ENCODE measurements around the gene CARD11.

CARD11 gene

DNA sequence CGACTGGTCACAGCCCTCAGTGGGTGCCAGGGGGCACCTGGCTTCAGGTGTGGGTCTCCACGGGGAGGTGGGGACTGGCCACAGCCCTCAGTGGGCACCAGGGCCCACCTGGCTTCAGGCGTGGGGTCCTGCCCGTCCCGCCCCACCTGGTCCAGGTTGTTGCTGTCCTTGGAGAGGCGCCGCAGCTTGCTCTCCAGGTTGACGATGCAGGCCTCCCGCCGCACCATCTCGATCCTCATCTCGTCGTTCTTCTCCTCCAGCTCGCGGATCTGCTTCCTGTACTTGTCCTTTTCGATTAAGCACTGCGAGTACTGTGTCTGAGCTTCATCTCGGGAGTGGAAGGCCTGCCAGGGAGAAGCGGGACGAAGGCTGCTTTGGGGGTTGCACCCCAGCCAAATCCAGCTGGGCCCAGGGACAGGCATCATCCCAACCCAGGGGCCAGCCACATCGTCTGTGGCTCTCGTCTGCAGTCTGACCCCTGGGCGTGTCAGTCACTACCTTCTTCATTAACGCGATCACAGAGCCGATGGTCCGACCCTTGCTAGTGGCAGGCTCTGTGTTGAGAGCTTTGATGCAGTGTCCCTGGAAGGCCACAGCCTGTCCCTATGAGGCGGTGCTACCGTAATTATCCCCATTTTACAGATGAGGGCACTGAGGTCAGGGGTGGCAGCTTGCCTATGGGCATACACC lies 106.6 kb downstream of the CARD11 start:
- no peaks in the 10 kb centered on the region for H3K4me1 ChIP-seq
- H3K4me2 ChIP-seq (ENCODE audit: low read length): no peak overlapping the region

DNA sequence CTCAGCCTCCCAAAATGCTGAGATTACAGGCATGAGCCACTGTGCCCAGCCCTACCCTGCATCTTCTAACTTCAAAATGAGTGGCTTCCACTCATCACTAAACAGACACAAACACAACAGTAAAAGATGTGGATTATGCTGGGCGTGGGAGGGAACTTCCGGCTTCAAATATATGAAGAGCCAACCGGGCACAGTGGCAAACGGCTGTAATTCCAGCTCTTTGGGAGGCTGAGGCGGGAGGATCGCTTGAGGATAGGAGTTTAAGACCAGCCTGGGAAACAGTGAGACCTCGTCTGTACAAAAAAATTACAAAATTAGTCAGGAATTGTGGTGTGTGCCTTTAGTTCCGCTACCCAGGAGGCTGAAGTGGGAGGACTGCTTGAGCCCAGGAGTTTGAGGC lies 107.4 kb downstream of the CARD11 start:
- H3K4me3 ChIP-seq (ENCODE audit: low read depth, low read length): no peak overlapping the region
- H3K27ac ChIP-seq: no peak overlapping the region
- H3K79me2 ChIP-seq: no peaks in the 10 kb centered on the region
- no peaks in the 10 kb centered on the region for H3K36me3 ChIP-seq (ENCODE audit: control insufficient read depth, insufficient read depth, low read length)
- H3K9me3 ChIP-seq (ENCODE audit: control insufficient read depth, low read length): no peaks in the 10 kb centered on the region
- no peak overlapping the region for H3K4me2 ChIP-seq (ENCODE audit: low read length)
- TF ChIP-seq, protein P1, sequence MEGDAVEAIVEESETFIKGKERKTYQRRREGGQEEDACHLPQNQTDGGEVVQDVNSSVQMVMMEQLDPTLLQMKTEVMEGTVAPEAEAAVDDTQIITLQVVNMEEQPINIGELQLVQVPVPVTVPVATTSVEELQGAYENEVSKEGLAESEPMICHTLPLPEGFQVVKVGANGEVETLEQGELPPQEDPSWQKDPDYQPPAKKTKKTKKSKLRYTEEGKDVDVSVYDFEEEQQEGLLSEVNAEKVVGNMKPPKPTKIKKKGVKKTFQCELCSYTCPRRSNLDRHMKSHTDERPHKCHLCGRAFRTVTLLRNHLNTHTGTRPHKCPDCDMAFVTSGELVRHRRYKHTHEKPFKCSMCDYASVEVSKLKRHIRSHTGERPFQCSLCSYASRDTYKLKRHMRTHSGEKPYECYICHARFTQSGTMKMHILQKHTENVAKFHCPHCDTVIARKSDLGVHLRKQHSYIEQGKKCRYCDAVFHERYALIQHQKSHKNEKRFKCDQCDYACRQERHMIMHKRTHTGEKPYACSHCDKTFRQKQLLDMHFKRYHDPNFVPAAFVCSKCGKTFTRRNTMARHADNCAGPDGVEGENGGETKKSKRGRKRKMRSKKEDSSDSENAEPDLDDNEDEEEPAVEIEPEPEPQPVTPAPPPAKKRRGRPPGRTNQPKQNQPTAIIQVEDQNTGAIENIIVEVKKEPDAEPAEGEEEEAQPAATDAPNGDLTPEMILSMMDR (IDR thresholded peaks at IDR 0.05): no peak
- no peaks in the 10 kb centered on the region for H3K4me1 ChIP-seq
- H3K27me3 ChIP-seq (ENCODE audit: control insufficient read depth, insufficient read depth, low read length): peaks cover 2% of the 10 kb centered on the region
- no peak overlapping the region for H3K9ac ChIP-seq
- no peak overlapping the region for H2AFZ ChIP-seq

More for the DNA sequence above, 106.6 kb downstream of the CARD11 start:
- no peaks in the 10 kb centered on the region for H3K79me2 ChIP-seq
- no peak overlapping the region for H3K27ac ChIP-seq
- TF ChIP-seq, protein P1 (IDR thresholded peaks at IDR 0.05): no peak
- H3K9ac ChIP-seq: no peak overlapping the region
- H3K36me3 ChIP-seq (ENCODE audit: control insufficient read depth, insufficient read depth, low read length): no peaks in the 10 kb centered on the region
- no peak overlapping the region for H2AFZ ChIP-seq
- no peaks in the 10 kb centered on the region for H3K9me3 ChIP-seq (ENCODE audit: control insufficient read depth, low read length)
- H3K4me3 ChIP-seq (ENCODE audit: low read depth, low read length): no peak overlapping the region
- H3K27me3 ChIP-seq (ENCODE audit: control insufficient read depth, insufficient read depth, low read length): peaks cover 2% of the 10 kb centered on the region

DNA sequence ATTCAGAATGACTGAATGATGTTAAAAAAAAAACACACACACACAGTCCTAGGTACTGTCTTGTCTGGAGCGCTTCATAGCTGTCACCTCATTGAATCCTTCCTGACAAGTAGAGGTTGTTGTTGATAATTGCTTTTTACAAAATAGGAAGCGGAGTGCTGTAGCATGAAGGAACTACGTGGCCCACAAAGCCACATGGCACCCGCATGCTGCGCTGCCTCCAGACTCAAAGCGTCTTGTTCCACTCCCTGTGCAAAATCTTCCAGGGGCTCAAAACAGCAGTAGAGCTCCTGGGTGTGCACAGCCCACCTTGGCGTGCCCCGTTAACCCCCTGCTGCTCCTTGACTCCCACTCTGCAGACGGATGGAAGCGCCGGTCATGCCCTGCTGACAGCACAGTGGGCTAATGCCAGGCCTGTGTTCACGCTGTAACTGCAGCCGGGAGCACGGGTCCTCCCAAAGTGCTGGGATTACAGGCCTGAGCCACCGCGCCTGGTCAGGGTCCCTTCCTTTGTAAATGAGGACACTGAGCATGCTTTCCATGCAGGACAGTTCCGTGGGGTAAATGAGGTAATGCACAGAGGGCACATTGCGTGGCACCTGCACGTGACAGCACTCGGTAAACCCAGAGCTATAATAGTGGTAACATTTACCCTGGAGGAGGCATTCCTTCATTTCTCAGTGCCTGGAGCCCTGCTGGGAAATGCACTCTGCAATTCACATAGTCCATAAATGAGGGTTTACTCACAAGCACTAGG lies 108.5 kb downstream of the CARD11 start:
- H3K9ac ChIP-seq: no peak overlapping the region
- no peaks in the 10 kb centered on the region for H3K79me2 ChIP-seq
- H3K27me3 ChIP-seq (ENCODE audit: control insufficient read depth, insufficient read depth, low read length): peaks cover 2% of the 10 kb centered on the region
- no peaks in the 10 kb centered on the region for H3K4me1 ChIP-seq
- no peak overlapping the region for H3K4me3 ChIP-seq (ENCODE audit: low read depth, low read length)
- TF ChIP-seq, protein P1 (IDR thresholded peaks at IDR 0.05): no peak
- no peak overlapping the region for H3K4me2 ChIP-seq (ENCODE audit: low read length)
- no peak overlapping the region for H2AFZ ChIP-seq
- no peaks in the 10 kb centered on the region for H3K36me3 ChIP-seq (ENCODE audit: control insufficient read depth, insufficient read depth, low read length)
- H3K27ac ChIP-seq: no peak overlapping the region
- no peaks in the 10 kb centered on the region for H3K9me3 ChIP-seq (ENCODE audit: control insufficient read depth, low read length)

DNA sequence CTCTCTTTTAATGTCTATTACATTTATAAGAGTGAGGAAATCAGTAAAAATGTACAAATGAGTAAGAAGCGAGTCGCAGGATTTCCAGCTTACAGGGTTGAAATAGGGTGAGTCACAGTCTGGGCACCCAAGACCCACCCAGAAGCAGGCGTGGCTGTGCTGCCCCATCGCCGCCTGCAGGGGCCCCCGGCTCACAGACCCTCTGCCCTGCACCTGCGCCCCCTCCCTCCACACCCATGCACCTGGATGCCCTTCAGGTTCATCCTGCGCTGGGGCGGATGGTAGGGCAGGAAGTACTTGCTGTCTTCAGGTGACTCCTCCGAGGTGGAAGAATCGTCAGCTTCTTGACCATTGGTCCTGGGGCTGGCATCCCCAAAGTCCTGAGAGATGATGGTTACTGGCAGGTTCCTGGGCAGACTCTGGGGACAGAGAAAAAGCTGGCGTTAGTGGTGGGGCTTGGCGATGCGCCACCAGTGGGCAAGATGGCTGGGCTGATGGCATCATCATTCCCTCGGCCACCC lies 109.4 kb downstream of the CARD11 start:
- no peak overlapping the region for H3K4me3 ChIP-seq (ENCODE audit: low read depth, low read length)
- H3K4me1 ChIP-seq: no peaks in the 10 kb centered on the region
- no peak overlapping the region for H3K9ac ChIP-seq
- H3K79me2 ChIP-seq: no peaks in the 10 kb centered on the region
- H3K27ac ChIP-seq: no peak overlapping the region
- TF ChIP-seq, protein P1 (IDR thresholded peaks at IDR 0.05): no peak
- no peak overlapping the region for H3K4me2 ChIP-seq (ENCODE audit: low read length)
- no peaks in the 10 kb centered on the region for H3K36me3 ChIP-seq (ENCODE audit: control insufficient read depth, insufficient read depth, low read length)
- no peak overlapping the region for H2AFZ ChIP-seq
- no peaks in the 10 kb centered on the region for H3K9me3 ChIP-seq (ENCODE audit: control insufficient read depth, low read length)
- H3K27me3 ChIP-seq (ENCODE audit: control insufficient read depth, insufficient read depth, low read length): no peaks in the 10 kb centered on the region

Measured in parathyroid adenoma (tissue), 2 donors.